Activated CD4-positive, CD25-positive, alpha-beta regulatory T cell treated with anti-CD3 and anti-CD28 coated beads, Interleukin-2, amount 50 U/mL, for 24 hours (primary cell): ENCODE results near the gene BTN1A1.
"Not testable (repeated sequence)": the region's sequence is repeated elsewhere in the genome, so short reads cannot be mapped to it uniquely, and the experiment has no call there.

ENCODE experiments used
- ATAC-seq, 2 donors: fragments of 150-1000 bp; cut with Tn5 transposase; one replicate each; pipeline ENCODE4 v1.10.0; 2021; ENCODE audit warnings: mild to moderate bottlenecking in 1 of 2, moderate library complexity in 1 of 2

Gene BTN1A1, protein sequence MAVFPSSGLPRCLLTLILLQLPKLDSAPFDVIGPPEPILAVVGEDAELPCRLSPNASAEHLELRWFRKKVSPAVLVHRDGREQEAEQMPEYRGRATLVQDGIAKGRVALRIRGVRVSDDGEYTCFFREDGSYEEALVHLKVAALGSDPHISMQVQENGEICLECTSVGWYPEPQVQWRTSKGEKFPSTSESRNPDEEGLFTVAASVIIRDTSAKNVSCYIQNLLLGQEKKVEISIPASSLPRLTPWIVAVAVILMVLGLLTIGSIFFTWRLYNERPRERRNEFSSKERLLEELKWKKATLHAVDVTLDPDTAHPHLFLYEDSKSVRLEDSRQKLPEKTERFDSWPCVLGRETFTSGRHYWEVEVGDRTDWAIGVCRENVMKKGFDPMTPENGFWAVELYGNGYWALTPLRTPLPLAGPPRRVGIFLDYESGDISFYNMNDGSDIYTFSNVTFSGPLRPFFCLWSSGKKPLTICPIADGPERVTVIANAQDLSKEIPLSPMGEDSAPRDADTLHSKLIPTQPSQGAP

DNA sequence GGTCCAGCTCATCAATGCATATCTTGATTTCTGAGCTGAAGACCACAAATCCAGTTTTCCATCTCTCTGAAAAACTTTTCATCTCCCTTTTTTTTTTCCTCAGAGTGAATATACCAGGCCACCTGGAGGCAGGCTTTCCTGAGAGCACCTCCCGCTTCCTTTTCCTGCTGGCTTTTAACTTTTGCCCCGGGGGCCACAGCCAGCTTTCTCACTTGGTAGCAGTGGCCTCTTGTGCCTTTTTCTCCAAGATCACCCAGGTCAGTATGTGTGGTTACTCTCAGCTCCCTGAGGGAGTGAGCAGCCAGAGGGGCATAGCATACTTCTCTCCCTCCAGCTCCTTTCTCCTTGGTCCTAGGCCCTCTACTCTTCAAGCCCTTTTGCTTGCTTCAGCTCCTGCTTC is at the start of gene BTN1A1:
Gene BTN1A1, plus strand, starts transcription at position 202 of the 400 bp plus-strand sequence. CDS start 984 bp downstream, outside the sequence.
- ATAC-seq: no peak

GRCh38 chr6:26452631-26453235 is 47.4 kb upstream of the BTN1A1 start:
- ATAC-seq: no peak

DNA sequence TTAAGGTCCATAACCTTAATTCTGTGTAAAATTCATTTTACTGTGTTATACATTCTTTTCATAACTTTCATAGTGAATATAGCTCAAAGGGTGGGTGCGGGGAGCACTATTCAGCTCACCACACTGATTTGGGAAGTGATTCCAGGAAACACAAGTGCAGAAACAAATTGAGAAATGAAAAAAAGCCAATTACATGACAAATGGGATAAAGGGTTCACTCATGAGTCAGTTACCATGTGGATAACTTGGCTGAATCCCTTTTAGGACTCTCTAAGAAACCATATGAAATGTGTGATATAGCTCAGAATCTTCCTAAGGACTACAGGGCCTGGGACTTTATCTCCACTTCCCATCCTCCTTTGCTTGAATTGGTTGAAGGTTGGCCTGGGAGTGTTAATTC is 45.5 kb upstream of the BTN1A1 start:
- no peak for ATAC-seq

- ATAC-seq: no peak
These were observed 44.6 kb upstream of the BTN1A1 start for GRCh38 chr6:26455357-26455970.

DNA sequence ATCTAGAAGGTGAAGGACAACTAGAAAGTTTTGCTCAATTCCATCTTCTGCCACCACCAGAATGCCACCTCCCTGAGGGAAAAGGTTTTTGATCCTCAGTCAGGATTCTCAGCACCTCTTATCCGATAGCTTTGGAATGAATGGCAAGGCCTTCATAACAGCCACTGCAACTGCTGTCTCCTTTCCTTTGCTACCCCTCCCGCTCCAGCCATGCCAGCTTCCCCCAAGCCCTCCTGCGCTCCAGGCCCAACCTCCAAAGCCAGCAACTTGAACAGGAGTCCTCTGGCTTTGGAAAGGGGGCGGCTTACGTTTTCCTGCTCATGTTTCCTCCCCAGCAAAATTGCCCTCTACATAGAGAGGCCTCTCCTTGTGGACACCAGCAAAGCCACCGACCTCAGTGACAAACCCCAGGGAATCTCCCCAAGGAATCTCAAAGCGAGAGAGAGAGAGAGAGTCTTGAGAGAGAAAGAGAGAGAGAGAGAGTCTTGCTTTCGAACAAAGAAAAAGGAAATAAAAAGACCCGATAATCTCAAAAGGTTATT is 42.8 kb upstream of the BTN1A1 start:
- peak; percentile 10 to 20 for ATAC-seq

DNA sequence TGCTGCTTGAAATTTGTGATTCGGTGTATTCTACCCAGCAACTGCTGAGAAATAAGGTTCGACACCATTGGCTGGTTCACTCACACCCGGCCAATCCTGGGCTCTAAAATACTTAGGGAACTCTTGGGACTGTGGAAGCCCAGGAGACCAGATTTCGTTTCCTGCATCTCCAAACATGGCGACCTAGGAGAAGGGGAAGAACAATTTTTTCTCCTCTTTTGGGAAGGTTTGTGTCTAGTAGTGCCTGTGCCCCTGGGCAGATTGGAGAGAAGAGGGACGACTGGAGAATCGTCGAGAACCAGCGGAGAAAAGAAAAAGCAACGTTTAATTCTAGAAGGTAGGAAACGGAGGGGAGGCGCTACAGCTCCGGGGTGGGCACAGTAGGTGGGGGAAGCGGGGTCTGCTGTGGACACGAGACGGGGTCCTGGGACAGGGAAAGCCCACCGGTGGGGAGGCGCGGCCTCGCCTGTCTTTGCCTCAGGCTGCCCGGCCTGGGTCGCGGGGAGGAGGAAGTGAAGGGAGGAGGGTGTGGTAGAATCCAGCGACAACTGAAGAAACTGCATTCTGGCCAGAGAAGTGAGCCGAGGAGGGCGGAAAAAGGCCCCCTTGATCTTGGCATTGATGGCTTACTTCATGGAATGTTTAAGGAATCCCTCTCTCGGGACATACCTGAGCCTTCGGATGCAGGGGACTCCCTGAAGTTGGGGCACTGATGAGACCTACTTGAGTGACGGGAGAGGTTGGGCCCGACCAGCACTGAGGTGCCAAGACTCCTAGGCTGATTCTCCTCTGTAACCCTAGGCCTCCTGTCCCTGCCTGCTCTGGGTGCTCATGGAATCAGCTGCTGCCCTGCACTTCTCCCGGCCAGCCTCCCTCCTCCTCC is 42.1 kb upstream of the BTN1A1 start, which contains the start of gene BTN2A1:
Gene BTN2A1, plus strand, starts transcription at position 150 of the 883 bp plus-strand sequence. Its CDS starts 682 bp downstream, at position 832.
- ATAC-seq: peak; percentile 98 to 99

DNA sequence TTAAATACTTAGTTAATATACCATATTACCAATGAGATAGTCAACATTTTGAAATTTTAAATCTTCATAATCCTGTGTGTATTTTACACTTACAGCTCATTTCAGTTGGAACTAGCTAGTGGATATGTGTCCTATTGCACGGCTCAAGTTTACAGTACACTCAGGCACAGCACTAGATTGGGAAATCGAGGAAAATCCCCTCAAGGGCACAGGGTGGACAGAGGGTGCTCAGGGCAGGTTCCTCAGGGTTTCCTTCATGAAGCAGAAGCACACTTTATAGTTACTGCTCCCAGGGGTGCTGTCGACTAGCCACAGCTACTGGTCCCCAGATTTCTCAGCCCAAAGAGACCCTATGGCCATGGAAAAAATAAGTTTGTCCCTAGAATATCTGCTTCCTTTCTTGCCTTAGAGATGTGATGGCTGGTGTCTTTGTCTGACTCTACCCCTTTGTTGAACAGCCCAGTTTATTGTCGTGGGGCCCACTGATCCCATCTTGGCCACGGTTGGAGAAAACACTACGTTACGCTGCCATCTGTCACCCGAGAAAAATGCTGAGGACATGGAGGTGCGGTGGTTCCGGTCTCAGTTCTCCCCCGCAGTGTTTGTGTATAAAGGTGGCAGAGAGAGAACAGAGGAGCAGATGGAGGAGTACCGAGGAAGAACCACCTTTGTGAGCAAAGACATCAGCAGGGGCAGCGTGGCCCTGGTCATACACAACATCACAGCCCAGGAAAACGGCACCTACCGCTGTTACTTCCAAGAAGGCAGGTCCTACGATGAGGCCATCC is 40.9 kb upstream of the BTN1A1 start:
- no peak for ATAC-seq

GRCh38 chr6:26461353-26461752 is 38.8 kb upstream of the BTN1A1 start:
- ATAC-seq: not testable (repeated sequence)

DNA sequence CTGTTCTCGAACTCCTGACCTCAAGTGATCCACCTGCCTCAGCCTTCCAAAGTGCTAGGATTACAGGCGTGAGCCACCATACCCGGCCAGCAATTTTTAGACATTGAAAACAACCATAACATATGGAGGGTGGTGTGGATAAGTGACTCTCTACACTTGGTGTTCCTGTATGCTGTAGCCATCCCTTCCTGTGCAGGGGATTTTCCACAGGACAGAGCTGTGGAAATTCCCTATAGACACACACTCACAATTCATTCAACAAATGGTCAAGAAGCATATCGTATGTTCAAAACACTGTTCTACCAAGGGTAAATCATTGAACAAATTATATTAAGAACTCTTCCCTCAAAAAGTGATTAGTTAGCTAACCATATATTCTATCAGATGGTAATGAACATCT is 36.1 kb upstream of the BTN1A1 start:
- ATAC-seq: no peak

DNA sequence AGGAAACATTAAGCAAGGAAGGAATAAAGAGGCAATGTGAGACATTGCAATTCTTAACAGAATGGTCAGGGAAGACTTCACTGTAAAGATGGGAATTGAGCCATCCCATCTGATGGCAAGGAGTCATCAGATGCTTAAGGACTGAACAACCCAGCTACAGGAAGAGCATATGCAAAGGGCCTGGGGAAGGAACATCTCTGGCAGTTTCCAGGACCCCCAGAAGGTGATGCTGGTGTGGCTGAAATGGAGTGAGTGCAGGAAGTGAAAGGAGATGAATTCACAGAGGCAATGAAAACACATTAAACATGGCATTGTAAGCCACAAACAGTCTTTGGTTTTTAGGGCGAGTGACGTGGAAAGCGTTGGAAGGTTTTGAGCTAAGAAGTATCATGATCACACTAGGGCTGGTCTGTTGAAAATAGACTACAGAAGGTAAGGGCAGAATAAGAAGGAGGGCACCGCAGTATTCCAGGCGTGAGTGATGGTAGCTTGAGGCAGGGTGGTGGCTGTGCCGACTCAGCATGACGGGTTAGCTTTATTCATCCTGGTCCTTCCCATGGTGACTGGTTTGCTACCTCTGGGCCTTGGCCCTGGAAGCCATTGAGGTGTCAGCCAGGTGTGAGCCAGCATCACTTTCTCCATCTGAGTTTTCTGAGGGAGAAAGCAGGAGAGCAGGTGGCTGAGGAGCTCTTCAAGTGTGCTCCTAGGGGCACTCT is 35.5 kb upstream of the BTN1A1 start:
- no peak for ATAC-seq

DNA sequence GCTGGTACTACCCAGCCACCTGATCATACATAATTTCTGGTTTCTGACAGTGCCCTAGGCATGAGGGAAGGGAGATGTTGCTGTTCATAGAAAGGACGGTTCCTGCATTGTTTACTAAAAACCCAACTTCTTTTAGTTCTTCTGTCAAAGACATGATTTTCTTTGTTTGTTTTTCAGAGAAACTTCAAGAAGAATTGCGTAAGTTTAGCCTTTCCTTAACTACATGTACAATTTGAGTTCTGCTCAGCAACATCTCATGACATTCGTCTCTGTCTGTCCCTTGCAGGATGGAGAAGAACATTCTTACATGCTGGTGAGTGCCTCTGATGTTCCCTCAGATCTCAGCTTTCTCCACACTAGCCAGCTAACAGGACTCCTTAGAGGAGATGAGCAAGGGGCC is 34.3 kb upstream of the BTN1A1 start:
- no peak for ATAC-seq

DNA sequence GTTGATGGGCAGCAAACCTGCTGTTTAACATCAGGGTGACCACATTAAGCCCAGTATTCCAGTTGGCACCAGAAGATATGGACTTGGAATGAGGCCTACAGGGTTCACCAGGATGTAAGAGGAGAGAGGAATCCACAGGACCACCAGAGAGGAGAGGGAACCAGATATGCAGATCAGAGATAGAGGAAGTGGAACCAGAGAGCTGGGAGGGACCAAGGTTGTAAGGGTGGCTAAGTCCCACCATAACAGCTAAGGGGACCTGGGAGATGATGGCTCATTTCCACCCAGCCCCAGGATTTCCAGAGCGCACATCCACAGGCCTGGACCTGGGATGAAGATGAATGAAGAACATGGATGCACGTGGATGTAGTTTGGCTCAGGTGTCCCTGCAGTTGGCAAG is 31.3 kb upstream of the BTN1A1 start:
- no peak for ATAC-seq

- ATAC-seq: no peak
These were observed 29.5 kb upstream of the BTN1A1 start for GRCh38 chr6:26470643-26471042.

GRCh38 chr6:26471970-26472369 is 28.1 kb upstream of the BTN1A1 start:
- no peak for ATAC-seq

- ATAC-seq: no peak
These were observed 27.4 kb upstream of the BTN1A1 start for GRCh38 chr6:26472549-26473290.

- no peak for ATAC-seq
These were observed 26.7 kb upstream of the BTN1A1 start for GRCh38 chr6:26473429-26473757.

DNA sequence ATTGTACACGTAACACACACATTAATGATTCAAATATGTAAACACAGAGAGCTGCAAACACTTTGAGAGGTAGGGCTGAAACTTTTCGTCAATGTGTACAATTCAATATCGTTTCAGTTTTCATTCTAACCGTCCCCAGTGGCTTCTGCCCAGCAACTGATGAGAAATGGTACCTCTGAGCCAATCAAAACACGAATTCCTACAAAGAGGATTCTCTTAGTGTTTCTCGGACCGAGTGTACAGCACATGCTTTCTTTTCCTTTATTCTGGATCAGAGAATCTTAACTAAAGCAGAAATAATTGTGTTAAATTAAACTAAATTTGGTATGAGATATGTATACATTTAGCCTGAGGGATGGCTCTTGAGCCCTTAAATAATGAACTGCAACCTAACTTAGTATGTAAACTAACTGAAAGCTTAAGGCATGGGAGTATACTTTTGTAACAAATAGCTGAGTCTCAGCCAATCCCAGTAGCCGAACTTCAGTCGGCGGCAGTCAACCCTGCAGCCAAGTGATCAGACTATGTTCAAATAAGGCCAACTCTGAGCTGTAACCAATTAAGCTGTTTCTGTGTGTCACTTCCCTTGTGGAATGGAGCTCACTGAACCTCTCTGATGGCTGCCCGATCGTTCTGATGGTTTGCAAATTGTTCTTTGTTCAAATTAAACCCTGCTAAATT is 26.2 kb upstream of the BTN1A1 start:
- peak; percentile 95 to 97 for ATAC-seq

DNA sequence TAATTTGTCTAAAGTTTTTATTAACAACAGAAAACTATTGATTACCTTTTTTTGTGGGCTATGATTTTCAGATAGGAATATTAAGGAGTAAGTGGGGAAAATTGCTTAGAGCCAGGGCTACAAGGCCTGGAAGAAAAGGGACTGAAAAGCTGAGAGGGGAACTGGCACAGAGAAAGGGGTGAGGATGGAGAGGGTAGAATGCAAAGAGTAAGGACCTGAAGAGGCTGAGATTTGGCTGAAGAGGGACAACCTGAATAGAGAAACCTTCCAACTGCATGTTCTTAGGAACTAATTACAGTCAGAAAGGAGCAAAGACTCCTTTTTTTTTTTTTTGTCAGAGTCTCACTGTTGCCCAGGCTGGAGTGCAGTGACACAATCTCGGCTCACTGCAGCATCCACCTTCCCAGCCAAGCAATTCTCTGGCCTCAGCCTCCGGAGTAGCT is 25.6 kb upstream of the BTN1A1 start:
- no peak for ATAC-seq
